Left ventricle myocardium inferior (tissue), 1 donor: ENCODE results near the gene TMEM225. TPM values are rescaled to one million over a fixed set of nuclear protein-coding genes. Genes with fewer than 3 reads are reported as not detected.
"Not testable (repeated sequence)": the region's sequence is repeated elsewhere in the genome, so short reads cannot be mapped to it uniquely, and the experiment has no call there.

ENCODE experiments used
- DNase-seq: peaks from one replicate; pipeline ENCODE4 v3.0.0-alpha.2; 2020
- H3K27ac ChIP-seq: fragments of 200-600 bp; replicated peaks from 2 replicates; pipeline ENCODE4 v1.8.0; 2021
- H3K27me3 ChIP-seq: fragments of 200-600 bp; 2 replicates; pipeline ENCODE4 v1.8.0; 2021; ENCODE audit warnings: low read depth
- H3K36me3 ChIP-seq: fragments of 200-600 bp; 2 replicates; pipeline ENCODE4 v1.8.0; 2021
- H3K4me1 ChIP-seq: fragments of 200-600 bp; 2 replicates; pipeline ENCODE4 v1.8.0; 2021
- H3K4me3 ChIP-seq: fragments of 200-600 bp; 2 replicates; pipeline ENCODE4 v1.8.0; 2021; ENCODE audit warnings: mild to moderate bottlenecking, moderate library complexity
- H3K9me3 ChIP-seq: fragments of 200-600 bp; replicated peaks from 2 replicates; pipeline ENCODE4 v1.8.0; 2021
- intact Hi-C: fragments of 100-400 bp; cut with micrococcal nuclease; formaldehyde crosslinking; loops from one replicate; pipeline ENCODE4 v1.11.0; 2022
- total RNA-seq: library from RNA; stranded (reverse); fragmentation: NEBNext Ultra II Directional; extraction: Animal tissue kit (Norgen Biotek cat#: 25700); gene quantifications from one replicate; pipeline ENCODE4 v1.2.1, GENCODE V29; 2021
- TF ChIP-seq, protein P1 (sequence below): fragments of 200-600 bp; IDR thresholded peaks from 2 replicates; pipeline ENCODE4 v1.8.0; 2021; ENCODE audit warnings: antibody characterized with exemption, mild to moderate bottlenecking, borderline replicate concordance
- donor health status: DM: no; HTN: yes; CAD: no; lungs with severe emphysema.

Gene TMEM225
- total RNA-seq, 1 donor from 2014 or later, result not detected

GRCh38 chr11:123903932-123904331 lies 18.5 kb upstream of the TMEM225 start:
- no peaks in the 10 kb centered on the region for H3K9me3 ChIP-seq
- intact Hi-C loops, result no loop called here
- no peaks in the 10 kb centered on the region for H3K27me3 ChIP-seq
- TF ChIP-seq, protein P1, sequence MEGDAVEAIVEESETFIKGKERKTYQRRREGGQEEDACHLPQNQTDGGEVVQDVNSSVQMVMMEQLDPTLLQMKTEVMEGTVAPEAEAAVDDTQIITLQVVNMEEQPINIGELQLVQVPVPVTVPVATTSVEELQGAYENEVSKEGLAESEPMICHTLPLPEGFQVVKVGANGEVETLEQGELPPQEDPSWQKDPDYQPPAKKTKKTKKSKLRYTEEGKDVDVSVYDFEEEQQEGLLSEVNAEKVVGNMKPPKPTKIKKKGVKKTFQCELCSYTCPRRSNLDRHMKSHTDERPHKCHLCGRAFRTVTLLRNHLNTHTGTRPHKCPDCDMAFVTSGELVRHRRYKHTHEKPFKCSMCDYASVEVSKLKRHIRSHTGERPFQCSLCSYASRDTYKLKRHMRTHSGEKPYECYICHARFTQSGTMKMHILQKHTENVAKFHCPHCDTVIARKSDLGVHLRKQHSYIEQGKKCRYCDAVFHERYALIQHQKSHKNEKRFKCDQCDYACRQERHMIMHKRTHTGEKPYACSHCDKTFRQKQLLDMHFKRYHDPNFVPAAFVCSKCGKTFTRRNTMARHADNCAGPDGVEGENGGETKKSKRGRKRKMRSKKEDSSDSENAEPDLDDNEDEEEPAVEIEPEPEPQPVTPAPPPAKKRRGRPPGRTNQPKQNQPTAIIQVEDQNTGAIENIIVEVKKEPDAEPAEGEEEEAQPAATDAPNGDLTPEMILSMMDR, result no peak
- no peak overlapping the region for H3K4me3 ChIP-seq
- H3K27ac ChIP-seq, result no peak overlapping the region
- H3K4me1 ChIP-seq, result no peaks in the 10 kb centered on the region
- DNase-seq, result no peak
- H3K36me3 ChIP-seq, result no peaks in the 10 kb centered on the region

GRCh38 chr11:123901867-123902266 lies 16.4 kb upstream of the TMEM225 start, which contains the start of gene OR8D4:
Gene OR8D4, plus strand, starts transcription at chr11:123902167. Its CDS starts 4,265 bp downstream, at chr11:123906432.
- Histone ChIP-seq H3K9me3 (no peaks in the 10 kb centered on the region), H3K27me3 (no peaks in the 10 kb centered on the region), H3K4me3 (no peak within 1 kb of the TSS), H3K4me1 (no peaks in the 10 kb centered on the region), H3K27ac (no peak within 1 kb of the TSS), H3K36me3 (no peaks in the 10 kb centered on the region)
- TF ChIP-seq, protein P1, result no peak
- intact Hi-C loops, result no loop called here
- DNase-seq, result no peak

GRCh38 chr11:123899792-123900191 lies 14.3 kb upstream of the TMEM225 start:
- no peak overlapping the region for H3K4me3 ChIP-seq
- intact Hi-C loops, result no loop called here
- H3K4me1 ChIP-seq, result no peaks in the 10 kb centered on the region
- no peak for DNase-seq
- TF ChIP-seq, protein P1, result no peak
- no peaks in the 10 kb centered on the region for H3K27me3 ChIP-seq
- H3K9me3 ChIP-seq, result no peaks in the 10 kb centered on the region
- no peaks in the 10 kb centered on the region for H3K36me3 ChIP-seq
- H3K27ac ChIP-seq, result no peak overlapping the region

- Histone ChIP-seq H3K27me3 (no peaks in the 10 kb centered on the region), H3K36me3 (no peaks in the 10 kb centered on the region), H3K27ac (no peak overlapping the region), H3K4me1 (no peaks in the 10 kb centered on the region), H3K9me3 (no peaks in the 10 kb centered on the region), H3K4me3 (no peak overlapping the region)
- TF ChIP-seq, protein P1, result no peak
- DNase-seq, result no peak
- intact Hi-C loops, result no loop called here
These were observed 6.6 kb upstream of the TMEM225 start for GRCh38 chr11:123892031-123892430.

DNA sequence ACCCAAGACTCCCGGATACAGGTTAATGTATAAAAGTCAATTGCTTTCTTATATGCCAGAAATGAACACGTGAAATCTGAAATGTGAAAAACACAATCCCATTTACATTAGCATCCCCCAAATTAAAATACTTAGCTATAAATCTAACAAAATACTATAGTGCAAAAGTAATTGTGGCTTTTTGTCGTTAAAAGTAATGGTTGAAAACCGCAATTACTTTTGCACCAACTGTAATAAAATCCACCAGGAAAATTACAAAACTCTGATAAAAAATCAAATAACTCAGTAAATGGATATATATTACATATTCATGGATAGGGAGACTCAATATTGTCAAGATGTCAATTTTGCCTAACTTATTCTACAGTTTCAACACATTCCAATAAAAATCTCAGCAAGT lies 4.6 kb downstream of the TMEM225 start:
- intact Hi-C loops, result no loop called here
- Histone ChIP-seq H3K9me3 (peaks cover 9% of the 10 kb centered on the region), H3K36me3 (no peaks in the 10 kb centered on the region), H3K4me1 (no peaks in the 10 kb centered on the region), H3K4me3 (no peak overlapping the region), H3K27ac (no peak overlapping the region), H3K27me3 (no peaks in the 10 kb centered on the region)
- no peak for DNase-seq
- TF ChIP-seq, protein P1, result no peak

DNA sequence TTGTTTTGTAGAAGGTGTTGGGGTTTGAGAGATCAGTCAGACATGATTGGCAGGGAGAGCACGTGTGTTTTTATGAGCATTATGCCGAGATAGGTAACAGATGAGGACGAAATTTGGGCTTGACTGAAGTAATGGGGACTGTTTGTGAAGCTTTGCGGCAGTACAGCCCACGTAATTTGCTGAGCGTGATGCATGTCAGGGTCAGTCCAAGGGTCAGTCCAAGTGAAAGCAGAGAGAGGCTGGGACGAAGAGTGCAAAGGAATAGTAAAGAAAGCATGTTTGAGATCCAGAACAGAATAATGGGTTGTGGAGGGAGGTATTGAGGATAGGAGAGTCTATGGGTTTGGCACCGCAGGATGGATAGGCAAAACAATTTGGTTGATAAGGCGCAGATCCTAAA lies 17.7 kb downstream of the TMEM225 start:
- H3K27ac ChIP-seq, DNase-seq, H3K4me1 ChIP-seq, H3K27me3 ChIP-seq, intact Hi-C loops, H3K9me3 ChIP-seq, H3K4me3 ChIP-seq, H3K36me3 ChIP-seq: not testable (repeated sequence)

DNA sequence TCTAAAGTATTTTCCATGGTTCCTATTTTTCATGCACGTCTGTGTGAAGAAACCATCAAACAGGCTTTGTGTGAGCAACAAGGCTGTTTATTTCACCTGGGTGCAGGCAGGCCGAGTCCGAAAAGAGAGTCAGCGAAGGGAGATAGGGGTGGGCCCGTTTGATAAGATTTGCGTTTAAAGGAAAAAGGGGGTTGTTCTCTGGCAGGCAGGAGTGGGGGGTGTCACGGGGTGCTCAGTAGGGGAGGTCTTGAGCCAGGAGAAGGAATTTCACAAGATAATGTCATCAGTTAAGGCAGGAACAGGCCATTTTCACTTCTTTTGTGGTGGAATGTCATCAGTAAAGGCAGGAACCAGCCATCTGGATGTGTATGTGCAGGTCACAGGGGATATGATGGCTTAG lies 20.2 kb downstream of the TMEM225 start:
- DNase-seq, H3K36me3 ChIP-seq, H3K27ac ChIP-seq, H3K4me3 ChIP-seq, H3K4me1 ChIP-seq, intact Hi-C loops, H3K27me3 ChIP-seq, H3K9me3 ChIP-seq: not testable (repeated sequence)
